ENCODE measurements around the gene CLEC2D. TPM values are rescaled to one million over a fixed set of nuclear protein-coding genes. Genes with fewer than 3 reads are reported as not detected.

Gene CLEC2D
- total RNA-seq, 2 experiments from 2014 or later, result 277 to 282 TPM

GRCh38 chr12:9740106-9740750, 70.7 kb downstream of the CLEC2D start:
- CTCF ChIA-PET, result interaction anchor here (4.6 to 5.9 kb wide), 2 partner anchors 33 to 59 kb away, joined by 45 to 110 read pairs; no protein-coding TSS in a partner anchor
- Mint-ChIP-seq H3K27me3 (ENCODE audit: low read depth) (no peaks in the 10 kb centered on the region), H3K27ac (peak overlapping the region; percentile 73), H3K36me3 (ENCODE audit: low read depth) (peaks cover 39% of the 10 kb centered on the region), H3K4me3 (peak overlapping the region; percentile 62), H3K4me1 (ENCODE audit: low read depth) (peaks cover 75% of the 10 kb centered on the region), H3K9me3 (ENCODE audit: insufficient read depth) (peaks cover 11% of the 10 kb centered on the region)
- DNase-seq, result no peak
- ATAC-seq, result peak; percentile 26
- POLR2A ChIA-PET, result interaction anchor here (1.1 to 1.8 kb wide), 3 partner anchors 10 to 92 kb away, joined by 3 to 8 read pairs (median 3); partner anchors contain the start of gene CLEC2D

DNA sequence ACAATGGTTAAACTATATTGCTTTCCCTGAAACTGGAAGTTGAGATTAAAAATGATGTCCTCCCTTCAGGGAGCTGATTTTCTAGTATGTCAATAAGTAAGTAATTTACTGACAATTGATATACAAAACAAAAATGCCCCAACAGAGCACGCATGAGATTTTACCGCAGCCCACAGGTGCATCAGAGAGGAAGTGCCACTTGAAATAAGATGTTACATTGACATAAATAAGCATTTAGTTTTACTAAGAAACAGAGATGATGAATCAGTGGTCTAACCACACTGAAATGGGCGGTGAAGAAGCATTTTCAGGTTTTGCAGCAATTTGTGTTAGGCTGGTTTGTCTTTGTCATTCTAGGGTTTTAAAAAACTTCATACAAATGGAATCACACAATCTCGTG, 72.2 kb downstream of the CLEC2D start:
- CTCF ChIA-PET, result interaction anchor here (0.7 to 5.9 kb wide), 30 partner anchors 8 to 410 kb away, joined by 3 to 110 read pairs (median 10); partner anchors contain the start of genes CD69, CLEC2B, CLEC2D and CLECL1
- H3K4me3 Mint-ChIP-seq, result peak overlapping the region; percentile 79
- DNase-seq (peak; percentile 92), ATAC-seq (peak; percentile 79)
- H3K27ac Mint-ChIP-seq, result peak overlapping the region; percentile 96
- POLR2A ChIA-PET, result interaction anchor here (0.5 to 4.1 kb wide), 11 partner anchors 10 to 811 kb away, joined by 3 to 71 read pairs (median 7); partner anchors contain the start of genes CD69 and CLEC2D
- peaks cover 32% of the 10 kb centered on the region for H3K36me3 Mint-ChIP-seq (ENCODE audit: low read depth)
- peaks cover 68% of the 10 kb centered on the region for H3K4me1 Mint-ChIP-seq (ENCODE audit: low read depth)
- H3K27me3 Mint-ChIP-seq (ENCODE audit: low read depth), result no peaks in the 10 kb centered on the region
- H3K9me3 Mint-ChIP-seq (ENCODE audit: insufficient read depth), result peaks cover 9% of the 10 kb centered on the region

DNA sequence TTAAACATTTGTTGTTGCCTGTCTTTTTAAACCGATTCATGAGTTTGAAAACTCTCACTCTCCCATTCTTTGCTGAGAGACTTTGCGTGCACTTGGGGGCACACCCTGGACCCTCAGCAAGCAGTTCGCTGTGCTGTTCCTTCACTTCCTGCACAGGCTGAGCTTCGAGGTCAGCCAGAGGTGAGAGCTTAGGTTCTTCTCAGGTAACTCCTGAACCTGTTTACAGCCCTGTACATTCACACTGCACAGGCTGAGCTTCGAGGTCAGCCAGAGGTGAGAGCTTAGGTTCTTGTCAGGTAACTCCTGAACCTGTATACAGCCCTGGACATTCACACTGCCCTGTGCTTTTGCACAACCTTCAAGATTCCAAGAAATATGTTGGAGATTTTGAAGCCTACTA, 73.1 kb downstream of the CLEC2D start:
- Mint-ChIP-seq H3K9me3 (ENCODE audit: insufficient read depth) (peaks cover 9% of the 10 kb centered on the region), H3K36me3 (ENCODE audit: low read depth) (peaks cover 25% of the 10 kb centered on the region), H3K4me3 (peak overlapping the region; percentile 79), H3K4me1 (ENCODE audit: low read depth) (peaks cover 67% of the 10 kb centered on the region), H3K27me3 (ENCODE audit: low read depth) (no peaks in the 10 kb centered on the region), H3K27ac (peak overlapping the region; percentile 96)
- CTCF ChIA-PET, result interaction anchor here (0.7 to 5.9 kb wide), 61 partner anchors 9 to 807 kb away, joined by 3 to 110 read pairs (median 5); partner anchors contain the start of genes CD69, CLEC2B, CLEC2D and CLECL1
- DNase-seq, result peak; percentile 63
- peak; percentile 59 for ATAC-seq
- POLR2A ChIA-PET, result interaction anchor here (0.5 to 4.1 kb wide), 18 partner anchors 9 to 270 kb away, joined by 3 to 71 read pairs (median 4); partner anchors contain the start of genes CD69 and CLEC2D

GRCh38 chr12:9745199-9745598, 75.7 kb downstream of the CLEC2D start:
- Mint-ChIP-seq H3K4me1 (ENCODE audit: low read depth) (peaks cover 57% of the 10 kb centered on the region), H3K4me3 (no peak overlapping the region), H3K9me3 (ENCODE audit: insufficient read depth) (peaks cover 4% of the 10 kb centered on the region), H3K27ac (no peak overlapping the region), H3K36me3 (ENCODE audit: low read depth) (peaks cover 14% of the 10 kb centered on the region), H3K27me3 (ENCODE audit: low read depth) (no peaks in the 10 kb centered on the region)
- ATAC-seq (no peak), DNase-seq (no peak)
- ChIA-PET POLR2A (interaction anchor here (4.1 kb wide), 1 partner anchor 14 kb away, joined by 71 read pairs; the partner anchor contains the start of gene CD69), CTCF (interaction anchor here (0.9 to 5.9 kb wide), 10 partner anchors 10 to 177 kb away, joined by 3 to 110 read pairs (median 4); partner anchors contain the start of gene CLECL1)

Other genes starting within 250 kb of the CLEC2D start
- gene KLRB1, start 61.8 kb upstream of the CLEC2D start, total RNA-seq, result 1 to 10 TPM; 6.0 to 6.3 TPM
- 1 to 10 TPM; 1.3 to 1.6 TPM for gene CLECL1, start 63.4 kb downstream of the CLEC2D start, total RNA-seq
- gene CD69, start 91.2 kb downstream of the CLEC2D start, total RNA-seq, result 100 to 1,000 TPM; 115 to 116 TPM
- gene KLRF1, start 157.8 kb downstream of the CLEC2D start, total RNA-seq, result under 1 TPM in 1 of 2 experiments, not detected in 1; 0.42 TPM
- gene CLEC2B, start 199.6 kb downstream of the CLEC2D start, total RNA-seq, result 10 to 100 TPM; 55.2 to 58.8 TPM
- gene KLRF2, start 211.8 kb downstream of the CLEC2D start, total RNA-seq, result under 1 TPM; 0.79 to 0.94 TPM